Fibroblast of the aortic adventitia (primary cell): ENCODE results near the gene LRSAM1. TPM values are rescaled to one million over a fixed set of nuclear protein-coding genes. Genes with fewer than 3 reads are reported as not detected.

Experiments used
- DNase-seq: peaks from one replicate; pipeline ENCODE4 v3.0.0-alpha.2; 2010; ENCODE audit warnings: low read depth
- H3K4me3 ChIP-seq: 2 replicates; pipeline ENCODE4 v1.5.1; 2011; ENCODE audit warnings: low read depth, mild to moderate bottlenecking, control low read depth, low read length, moderate library complexity
- CTCF ChIP-seq: IDR thresholded peaks from 2 replicates; pipeline ENCODE4 v1.5.1; 2011; ENCODE audit warnings: mild to moderate bottlenecking, low read length, control low read depth, inconsistent platforms; ENCODE audit not compliant: insufficient read depth
- total RNA-seq: library from RNA; depleted of rRNA; stranded (reverse); fragments of >200 nt; gene quantifications from 2 replicates; pipeline ENCODE4 v1.2.3, GENCODE V29; 2012; ENCODE audit warnings: low replicate concordance

LRSAM1 gene
- total RNA-seq, 1 donor, result 15.3 TPM

- no peak overlapping the region for H3K4me3 ChIP-seq
- TF ChIP-seq CTCF, result no peak
- no peak for DNase-seq
Measured at GRCh38 chr9:127467621-127468020, 16.3 kb downstream of the LRSAM1 start.

- no peak for DNase-seq
- no peak for TF ChIP-seq CTCF
- no peak overlapping the region for H3K4me3 ChIP-seq
Measured at GRCh38 chr9:127470662-127471061, 19.4 kb downstream of the LRSAM1 start.

GRCh38 chr9:127473501-127473900 is 22.2 kb downstream of the LRSAM1 start:
- H3K4me3 ChIP-seq, result no peak overlapping the region
- no peak for TF ChIP-seq CTCF
- DNase-seq, result no peak

GRCh38 chr9:127473932-127474331 is 22.6 kb downstream of the LRSAM1 start:
- no peak for DNase-seq
- H3K4me3 ChIP-seq, result no peak overlapping the region
- no peak for TF ChIP-seq CTCF

- TF ChIP-seq CTCF, result no peak
- no peak for DNase-seq
- H3K4me3 ChIP-seq, result no peak overlapping the region
Measured at GRCh38 chr9:127474592-127474991, 23.3 kb downstream of the LRSAM1 start.

GRCh38 chr9:127479507-127480081 is 28.3 kb downstream of the LRSAM1 start:
- no peak for TF ChIP-seq CTCF
- DNase-seq, result no peak

GRCh38 chr9:127482662-127483061 is 31.4 kb downstream of the LRSAM1 start:
- TF ChIP-seq CTCF, result no peak
- DNase-seq, result no peak
- H3K4me3 ChIP-seq, result no peak overlapping the region

More at GRCh38 chr9:127479507-127480081, 28.3 kb downstream of the LRSAM1 start:
- no peak overlapping the region for H3K4me3 ChIP-seq
